MM.1S (cell line): ENCODE measurements around the gene ETNK1.

Source experiments
- EZH2 ChIP-seq: fragments of 300-600 bp; sonication (generic); optimal IDR thresholded peaks from 2 replicates; pipeline ENCODE3; 2017; ENCODE audit warnings: low read depth, mild to moderate bottlenecking, antibody characterized with exemption, low read length, mixed read lengths
- EZH2phosphoT487 ChIP-seq: fragments of 300-600 bp; sonication (generic); IDR thresholded peaks from 2 replicates; pipeline ENCODE4 v1.6.1; 2018; ENCODE audit warnings: antibody characterized with exemption, low read length
- TF ChIP-seq, protein P1 (sequence below): fragments of 300-600 bp; sonication (generic); IDR thresholded peaks from 2 replicates; pipeline ENCODE4 v1.5.1; 2016; ENCODE audit warnings: antibody characterized with exemption, low read length, mixed read lengths

DNA sequence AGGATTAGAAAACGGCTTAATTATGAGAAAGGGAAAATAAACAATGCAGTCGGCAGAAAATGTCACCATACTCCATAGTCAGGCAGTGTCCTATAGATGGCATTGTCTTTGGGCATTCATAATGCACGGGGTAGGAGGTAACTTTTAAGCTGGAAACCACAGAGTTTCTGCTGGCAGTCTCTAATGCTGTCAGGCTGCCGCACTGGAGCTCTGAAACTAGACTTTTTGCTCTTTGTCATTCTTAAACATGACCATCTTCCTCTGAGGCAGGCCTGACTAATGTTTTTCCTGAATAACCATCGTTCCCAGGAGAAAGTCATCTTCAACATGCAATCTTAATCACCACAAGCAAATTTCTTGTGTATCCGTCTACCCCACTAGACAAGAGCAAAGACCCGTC is 108.8 kb downstream of the ETNK1 start:
- TF ChIP-seq, protein P1, sequence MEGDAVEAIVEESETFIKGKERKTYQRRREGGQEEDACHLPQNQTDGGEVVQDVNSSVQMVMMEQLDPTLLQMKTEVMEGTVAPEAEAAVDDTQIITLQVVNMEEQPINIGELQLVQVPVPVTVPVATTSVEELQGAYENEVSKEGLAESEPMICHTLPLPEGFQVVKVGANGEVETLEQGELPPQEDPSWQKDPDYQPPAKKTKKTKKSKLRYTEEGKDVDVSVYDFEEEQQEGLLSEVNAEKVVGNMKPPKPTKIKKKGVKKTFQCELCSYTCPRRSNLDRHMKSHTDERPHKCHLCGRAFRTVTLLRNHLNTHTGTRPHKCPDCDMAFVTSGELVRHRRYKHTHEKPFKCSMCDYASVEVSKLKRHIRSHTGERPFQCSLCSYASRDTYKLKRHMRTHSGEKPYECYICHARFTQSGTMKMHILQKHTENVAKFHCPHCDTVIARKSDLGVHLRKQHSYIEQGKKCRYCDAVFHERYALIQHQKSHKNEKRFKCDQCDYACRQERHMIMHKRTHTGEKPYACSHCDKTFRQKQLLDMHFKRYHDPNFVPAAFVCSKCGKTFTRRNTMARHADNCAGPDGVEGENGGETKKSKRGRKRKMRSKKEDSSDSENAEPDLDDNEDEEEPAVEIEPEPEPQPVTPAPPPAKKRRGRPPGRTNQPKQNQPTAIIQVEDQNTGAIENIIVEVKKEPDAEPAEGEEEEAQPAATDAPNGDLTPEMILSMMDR, result peak; percentile 39
- no peak for TF ChIP-seq EZH2phosphoT487
- no peak for TF ChIP-seq EZH2
